GM23338 (cell line): ENCODE measurements around the gene DENND2C. TPM values are rescaled to one million over a fixed set of nuclear protein-coding genes. Genes with fewer than 3 reads are reported as not detected.

Experiments
- ATAC-seq: fragments of 200-7000 bp; cut with Tn5 transposase; 3 replicates; pipeline ENCODE4 v1.9.1; 2020
- DNase-seq: peaks from one replicate; pipeline ENCODE4 v3.0.0-alpha.2; 2015; ENCODE audit warnings: low spot score
- H2AFZ ChIP-seq: fragments of 200-600 bp; sonication (generic); 2 replicates; pipeline ENCODE4 v1.8.0; 2016; ENCODE audit warnings: antibody characterized with exemption, mild to moderate bottlenecking, moderate library complexity
- H3F3A ChIP-seq: fragments of 200-600 bp; sonication (generic); replicated peaks from 2 replicates; pipeline ENCODE4 v1.8.0; 2017; ENCODE audit warnings: antibody characterized with exemption, mixed run types, low read depth
- H3K27ac ChIP-seq: fragments of 200-600 bp; sonication (generic); 2 replicates; pipeline ENCODE4 v1.6.1; 2016; ENCODE audit warnings: low read depth
- H3K27me3 ChIP-seq: fragments of 200-600 bp; sonication (generic); 2 replicates; pipeline ENCODE4 v1.8.0; 2016; ENCODE audit warnings: mild to moderate bottlenecking, mixed run types, moderate library complexity; ENCODE audit not compliant: insufficient read depth
- H3K36me3 ChIP-seq: fragments of 200-600 bp; sonication (generic); 2 replicates; pipeline ENCODE4 v1.8.0; 2016; ENCODE audit warnings: mild to moderate bottlenecking; ENCODE audit not compliant: insufficient read depth
- H3K4me1 ChIP-seq: fragments of 200-600 bp; sonication (generic); 2 replicates; pipeline ENCODE4 v1.8.0; 2016; ENCODE audit warnings: mild to moderate bottlenecking, moderate library complexity; ENCODE audit not compliant: insufficient read depth
- H3K4me2 ChIP-seq: fragments of 200-600 bp; sonication (generic); 2 replicates; pipeline ENCODE4 v1.7.1; 2017; ENCODE audit warnings: mixed run types
- H3K4me3 ChIP-seq: fragments of 200-600 bp; sonication (generic); 2 replicates; pipeline ENCODE4 v1.6.1; 2016; ENCODE audit warnings: mixed run types
- H3K79me2 ChIP-seq: fragments of 200-600 bp; sonication (generic); replicated peaks from 2 replicates; pipeline ENCODE4 v1.8.0; 2017; ENCODE audit warnings: mild to moderate bottlenecking; ENCODE audit not compliant: insufficient read depth
- H3K9me2 ChIP-seq: fragments of 200-600 bp; sonication (generic); 2 replicates; pipeline ENCODE4 v1.8.0; 2017; ENCODE audit not compliant: insufficient read depth
- H4K20me1 ChIP-seq: fragments of 200-600 bp; sonication (generic); replicated peaks from 2 replicates; pipeline ENCODE4 v1.8.0; 2017; ENCODE audit warnings: mild to moderate bottlenecking; ENCODE audit not compliant: insufficient read depth
- H3K27ac Mint-ChIP-seq: 2 replicates; pipeline ENCODE4 v1.8.0; 2020; ENCODE audit warnings: inconsistent platforms, mild to moderate bottlenecking, moderate library complexity, mixed read lengths
- H3K27me3 Mint-ChIP-seq: 3 replicates; pipeline ENCODE4 v1.8.0; 2022; ENCODE audit warnings: low read depth, mild to moderate bottlenecking, moderate library complexity, mixed read lengths, inconsistent platforms; ENCODE audit not compliant: insufficient read depth, poor library complexity
- H3K36me3 Mint-ChIP-seq: 3 replicates; pipeline ENCODE4 v1.8.0; 2021; ENCODE audit warnings: low read depth, mild to moderate bottlenecking, inconsistent platforms, moderate library complexity, mixed read lengths
- H3K4me1 Mint-ChIP-seq: 3 replicates; pipeline ENCODE4 v1.8.0; 2020; ENCODE audit warnings: mild to moderate bottlenecking, inconsistent platforms, mixed read lengths
- H3K4me3 Mint-ChIP-seq: 3 replicates; pipeline ENCODE4 v1.8.0; 2021; ENCODE audit warnings: moderate library complexity, mild to moderate bottlenecking, inconsistent platforms, mixed read lengths
- H3K9me3 Mint-ChIP-seq: 3 replicates; pipeline ENCODE4 v1.8.0; 2020; ENCODE audit warnings: moderate library complexity, mild to moderate bottlenecking, inconsistent platforms, mixed read lengths
- CREB1 ChIP-seq: fragments of 250-450 bp; sonication (Bioruptor Pico); IDR thresholded peaks from 2 replicates; pipeline ENCODE4 v1.5.0; 2020; ENCODE audit warnings: low read depth, mild to moderate bottlenecking, moderate library complexity
- EZH2phosphoT487 ChIP-seq: fragments of 200-600 bp; sonication (generic); IDR thresholded peaks from one replicate; pipeline ENCODE4 v1.8.1; 2018; ENCODE audit warnings: antibody characterized with exemption; ENCODE audit not compliant: unreplicated experiment
- JUNB ChIP-seq: IDR thresholded peaks from one replicate; pipeline ENCODE4 v1.6.1; 2016; ENCODE audit warnings: antibody characterized with exemption; ENCODE audit not compliant: unreplicated experiment
- NANOG ChIP-seq: IDR thresholded peaks from 2 replicates; pipeline ENCODE4 v1.6.1; 2016; ENCODE audit warnings: antibody characterized with exemption, borderline replicate concordance
- POLR2AphosphoS5 ChIP-seq: IDR thresholded peaks from 2 replicates; pipeline ENCODE4 v1.6.1; 2016; ENCODE audit warnings: antibody characterized with exemption, low read depth
- STAT1 ChIP-seq: IDR thresholded peaks from one replicate; pipeline ENCODE4 v1.6.1; 2016; ENCODE audit warnings: antibody characterized with exemption; ENCODE audit not compliant: unreplicated experiment
- polyA plus RNA-seq: library from polyadenylated mRNA; unstranded; fragments of >200 nt; fragmentation: Nextera tagmentation; extraction: Ambion mirVana; gene quantifications from 2 replicates; pipeline ENCODE4 v1.2.1, GENCODE V29; 2016
- total RNA-seq: library from RNA; depleted of rRNA; stranded (reverse); fragments of >200 nt; shearing (Covaris generic); gene quantifications from 2 replicates; pipeline ENCODE4 v1.2.3, GENCODE V29; 2014
- TF ChIP-seq, protein P1 (sequence below), 2 experiments: fragments of 200-600 bp in 1 of 2; sonication (generic) in 1 of 2; conservative IDR thresholded peaks; 2 replicates each; pipeline versions ENCODE4 v1.5.1 to v1.6.1; 2016 to 2017; ENCODE audit warnings: antibody characterized with exemption in 2 of 2, low read depth in 2 of 2, mild to moderate bottlenecking in 2 of 2, moderate library complexity in 1 of 2

Gene DENND2C
- total and polyA plus RNA-seq, 2 experiments from 2014 or later, result 4.1 to 7.0 TPM

DNA sequence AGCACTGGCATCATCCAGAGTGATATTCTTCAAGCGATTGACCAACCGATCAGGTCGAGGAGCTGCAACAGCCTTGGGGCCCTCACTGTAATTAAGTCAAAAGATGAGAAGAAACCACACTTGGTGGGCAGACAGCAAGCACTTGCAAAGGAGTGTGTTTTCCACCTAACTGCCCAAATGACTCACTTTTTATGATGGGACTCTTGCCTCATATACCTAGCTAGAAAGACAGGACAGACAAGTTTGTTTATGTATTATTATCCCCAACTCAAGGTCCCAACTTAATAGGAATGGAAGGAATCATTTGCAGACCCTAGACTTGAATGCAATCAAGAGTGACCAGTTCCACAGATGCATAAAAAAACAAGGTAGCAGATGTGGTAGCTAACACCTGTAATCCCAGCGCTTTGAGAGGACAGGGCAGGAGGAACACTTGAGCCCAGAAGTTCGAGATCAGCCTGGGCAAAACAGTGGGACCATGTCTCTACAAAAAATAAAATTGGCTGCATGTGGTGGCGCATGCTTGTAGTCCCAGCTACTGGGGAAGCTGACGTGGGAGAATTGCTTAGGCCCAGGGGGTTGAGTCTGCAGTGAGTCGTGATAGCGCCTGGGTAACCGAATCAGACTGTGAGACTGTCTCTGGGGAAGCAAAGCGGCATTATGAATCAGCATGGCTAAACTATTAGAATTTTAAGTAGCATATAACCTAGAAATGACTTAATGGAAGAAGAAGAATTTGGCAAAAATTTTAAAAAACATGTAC, 49.0 kb upstream of the DENND2C start:
- H3K27ac Mint-ChIP-seq, result peak overlapping the region; percentile 12; the same call in 1 of the 2 replicates

DNA sequence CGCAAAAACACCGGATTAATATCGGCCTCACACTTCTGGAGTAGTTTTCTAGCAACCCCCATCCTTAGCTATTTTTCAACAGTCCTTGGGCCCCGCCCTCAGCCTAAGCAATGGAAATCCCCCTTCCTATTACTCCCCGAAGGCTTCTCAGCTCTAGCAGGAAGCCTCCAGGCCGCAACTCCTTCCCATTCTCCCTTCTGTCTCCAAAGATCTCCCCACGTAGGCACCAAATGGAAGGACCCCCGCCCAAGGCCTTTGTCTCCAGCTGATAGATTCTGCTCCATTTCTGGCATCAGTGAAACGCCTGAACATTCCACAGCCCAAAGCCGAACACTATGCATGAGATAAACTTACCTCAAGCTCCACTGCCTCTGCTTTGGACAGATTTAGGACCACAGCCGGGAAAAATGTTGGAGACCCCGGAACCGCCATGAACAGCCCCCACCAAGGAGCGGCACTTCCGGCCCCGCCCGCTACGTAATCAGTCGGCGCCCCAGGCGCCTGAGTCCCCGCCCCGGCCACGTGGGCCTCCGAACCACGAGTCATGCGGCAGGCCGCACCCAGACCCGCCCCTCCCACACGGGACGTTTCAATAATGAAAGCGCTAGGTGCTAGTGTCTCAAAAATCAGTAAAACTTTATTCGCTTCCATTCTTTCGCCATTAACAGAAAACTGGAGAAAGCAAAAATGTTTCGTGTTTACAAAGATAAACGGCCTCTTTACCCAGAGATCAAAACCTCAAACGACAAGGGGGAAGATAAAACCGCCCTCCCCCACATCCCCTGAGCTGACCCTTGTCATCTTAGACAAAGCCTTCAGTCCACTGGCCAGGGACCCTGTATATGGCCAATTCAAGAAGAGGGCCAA, 46.7 kb upstream of the DENND2C start, which contains the start of gene NRAS:
Gene NRAS, minus strand, starts transcription at position 468 of the 867 bp plus-strand sequence. CDS start 611 bp downstream, outside the sequence.
- H3K4me1 ChIP-seq, result peaks cover 11% of the 10 kb centered on the region
- peaks cover 12% of the 10 kb centered on the region for H3K27me3 Mint-ChIP-seq
- DNase-seq, result peak; percentile 97
- H3K9me2 ChIP-seq, result no peaks in the 10 kb centered on the region
- TF ChIP-seq JUNB, result no peak
- peak; percentile 80 for TF ChIP-seq POLR2AphosphoS5
- TF ChIP-seq STAT1, result no peak
- TF ChIP-seq EZH2phosphoT487, result no peak
- TF ChIP-seq CREB1 (CRISPR knock-in tag), result peak; percentile 97
- H4K20me1 ChIP-seq, result no peaks in the 10 kb centered on the region; the same call in 1 of the 2 replicates
- peak within 1 kb of the TSS; percentile 94 for H3K27ac ChIP-seq
- H3K4me1 Mint-ChIP-seq, result peaks cover 5% of the 10 kb centered on the region
- no peaks in the 10 kb centered on the region for H3K27me3 ChIP-seq
- ATAC-seq, result peak; percentile 94
- peaks cover 70% of the 10 kb centered on the region for H3K36me3 ChIP-seq
- H3K9me3 Mint-ChIP-seq, result no peaks in the 10 kb centered on the region
- peak within 1 kb of the TSS; percentile 28; the same call in 1 of the 2 replicates for H2AFZ ChIP-seq
- H3K27ac Mint-ChIP-seq, result peak within 1 kb of the TSS; percentile 100
- peaks cover 79% of the 10 kb centered on the region for H3K36me3 Mint-ChIP-seq
- H3K4me2 ChIP-seq, result peak within 1 kb of the TSS; percentile 87
- H3K79me2 ChIP-seq, result peaks cover 35% of the 10 kb centered on the region
- peak within 1 kb of the TSS; percentile 91 for H3K4me3 ChIP-seq
- H3K4me3 Mint-ChIP-seq, result peak within 1 kb of the TSS; percentile 100
- peaks cover 11% of the 10 kb centered on the region; the same call in 1 of the 2 replicates for H3F3A ChIP-seq

More for the DNA sequence above, 49.0 kb upstream of the DENND2C start:
- Histone ChIP-seq H3K9me2 (no peaks in the 10 kb centered on the region), H3K27ac (no peak overlapping the region), H3K4me3 (no peak overlapping the region), H3K27me3 (no peaks in the 10 kb centered on the region), H3F3A (peaks cover 11% of the 10 kb centered on the region; the same call in 1 of the 2 replicates), H2AFZ (no peak overlapping the region), H3K4me1 (peaks cover 11% of the 10 kb centered on the region), H3K79me2 (peaks cover 26% of the 10 kb centered on the region), H4K20me1 (peaks cover 7% of the 10 kb centered on the region; the same call in 1 of the 2 replicates), H3K4me2 (no peak overlapping the region), H3K36me3 (peaks cover 71% of the 10 kb centered on the region)
- H3K9me3 Mint-ChIP-seq, result no peaks in the 10 kb centered on the region
- peaks cover 5% of the 10 kb centered on the region for H3K4me1 Mint-ChIP-seq
- no peak for TF ChIP-seq CREB1 (CRISPR knock-in tag)
- no peak for TF ChIP-seq POLR2AphosphoS5
- TF ChIP-seq, protein P1, sequence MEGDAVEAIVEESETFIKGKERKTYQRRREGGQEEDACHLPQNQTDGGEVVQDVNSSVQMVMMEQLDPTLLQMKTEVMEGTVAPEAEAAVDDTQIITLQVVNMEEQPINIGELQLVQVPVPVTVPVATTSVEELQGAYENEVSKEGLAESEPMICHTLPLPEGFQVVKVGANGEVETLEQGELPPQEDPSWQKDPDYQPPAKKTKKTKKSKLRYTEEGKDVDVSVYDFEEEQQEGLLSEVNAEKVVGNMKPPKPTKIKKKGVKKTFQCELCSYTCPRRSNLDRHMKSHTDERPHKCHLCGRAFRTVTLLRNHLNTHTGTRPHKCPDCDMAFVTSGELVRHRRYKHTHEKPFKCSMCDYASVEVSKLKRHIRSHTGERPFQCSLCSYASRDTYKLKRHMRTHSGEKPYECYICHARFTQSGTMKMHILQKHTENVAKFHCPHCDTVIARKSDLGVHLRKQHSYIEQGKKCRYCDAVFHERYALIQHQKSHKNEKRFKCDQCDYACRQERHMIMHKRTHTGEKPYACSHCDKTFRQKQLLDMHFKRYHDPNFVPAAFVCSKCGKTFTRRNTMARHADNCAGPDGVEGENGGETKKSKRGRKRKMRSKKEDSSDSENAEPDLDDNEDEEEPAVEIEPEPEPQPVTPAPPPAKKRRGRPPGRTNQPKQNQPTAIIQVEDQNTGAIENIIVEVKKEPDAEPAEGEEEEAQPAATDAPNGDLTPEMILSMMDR (conservative IDR thresholded peaks at IDR 0.05; ENCODE audit: low read depth in 2 of 2), result no peak
- no peak for TF ChIP-seq NANOG
- peaks cover 12% of the 10 kb centered on the region for H3K27me3 Mint-ChIP-seq
- DNase-seq (no peak), ATAC-seq (no peak)
- no peak overlapping the region for H3K4me3 Mint-ChIP-seq
- H3K36me3 Mint-ChIP-seq, result peaks cover 82% of the 10 kb centered on the region
